GM13977 (cell line): ENCODE data around the gene MACROD2.

Source experiments
- DNase-seq: peaks from one replicate; pipeline ENCODE4 v3.0.0; 2012; ENCODE audit warnings: low spot score
- CTCF ChIP-seq: IDR thresholded peaks from 2 replicates; pipeline ENCODE4 v1.5.1; 2012; ENCODE audit warnings: mild to moderate bottlenecking, control low read depth; ENCODE audit not compliant: insufficient read depth; ENCODE audit errors: extremely low read depth, missing control alignments
- in situ Hi-C: fragments of 300-500 bp; cut with MboI; formaldehyde crosslinking; loops from one replicate; pipeline ENCODE4 v1.12.0; 2022; ENCODE audit warnings: low sequenced_read_pairs, low pct_unique_long_range_greater_than_20kb, mixed read lengths, inconsistent platforms; ENCODE audit not compliant: unreplicated experiment

MACROD2 gene

GRCh38 chr20:15610787-15611186 is 1615.5 kb downstream of the MACROD2 start:
- TF ChIP-seq CTCF: no peak
- in situ Hi-C loops: no loop called here
- DNase-seq: no peak

- in situ Hi-C loops: no loop called here
Measured at GRCh38 chr20:15611541-15611940, 1616.2 kb downstream of the MACROD2 start.

GRCh38 chr20:15612198-15612597 is 1616.9 kb downstream of the MACROD2 start:
- no peak for DNase-seq
- in situ Hi-C loops: no loop called here
- TF ChIP-seq CTCF: no peak

More at GRCh38 chr20:15611541-15611940, 1616.2 kb downstream of the MACROD2 start:
- TF ChIP-seq CTCF: no peak
- no peak for DNase-seq

- in situ Hi-C loops: no loop called here
- no peak for DNase-seq
- no peak for TF ChIP-seq CTCF
Measured at GRCh38 chr20:15612769-15613168, 1617.5 kb downstream of the MACROD2 start.

GRCh38 chr20:15613530-15613929 is 1618.2 kb downstream of the MACROD2 start:
- in situ Hi-C loops: no loop called here
- TF ChIP-seq CTCF: no peak
- DNase-seq: no peak

- DNase-seq: no peak
- TF ChIP-seq CTCF: no peak
- in situ Hi-C loops: no loop called here
Measured at GRCh38 chr20:15616626-15617025, 1621.3 kb downstream of the MACROD2 start.

- in situ Hi-C loops: no loop called here
- TF ChIP-seq CTCF: no peak
- no peak for DNase-seq
Measured at GRCh38 chr20:15618110-15618509, 1622.8 kb downstream of the MACROD2 start.
